Panc1 (cell line): ENCODE data around the gene NT5C2.

Experiments
- POLR2AphosphoS5 ChIP-seq: IDR thresholded peaks from 2 replicates; pipeline ENCODE4 v1.6.1; 2012; ENCODE audit warnings: mild to moderate bottlenecking, low read depth, low read length, moderate library complexity
- TCF7L2 ChIP-seq: IDR thresholded peaks from 2 replicates; pipeline ENCODE4 v1.6.1; 2011; ENCODE audit warnings: mild to moderate bottlenecking, low read depth, low read length, inconsistent platforms
- TF ChIP-seq, protein P1 (sequence below): fragments of 450-650 bp; IDR thresholded peaks from 2 replicates; pipeline ENCODE4 v1.5.1; 2017; ENCODE audit warnings: mild to moderate bottlenecking
- TF ChIP-seq, protein P2 (sequence below), 2 experiments: IDR thresholded peaks; 2 replicates each; pipeline ENCODE4 v1.6.1; 2011 to 2012; ENCODE audit warnings: low read depth in 2 of 2, control low read depth in 1 of 2, low read length in 1 of 2, mild to moderate bottlenecking in 1 of 2, moderate library complexity in 1 of 2; ENCODE audit not compliant: insufficient read depth in 1 of 2

DNA sequence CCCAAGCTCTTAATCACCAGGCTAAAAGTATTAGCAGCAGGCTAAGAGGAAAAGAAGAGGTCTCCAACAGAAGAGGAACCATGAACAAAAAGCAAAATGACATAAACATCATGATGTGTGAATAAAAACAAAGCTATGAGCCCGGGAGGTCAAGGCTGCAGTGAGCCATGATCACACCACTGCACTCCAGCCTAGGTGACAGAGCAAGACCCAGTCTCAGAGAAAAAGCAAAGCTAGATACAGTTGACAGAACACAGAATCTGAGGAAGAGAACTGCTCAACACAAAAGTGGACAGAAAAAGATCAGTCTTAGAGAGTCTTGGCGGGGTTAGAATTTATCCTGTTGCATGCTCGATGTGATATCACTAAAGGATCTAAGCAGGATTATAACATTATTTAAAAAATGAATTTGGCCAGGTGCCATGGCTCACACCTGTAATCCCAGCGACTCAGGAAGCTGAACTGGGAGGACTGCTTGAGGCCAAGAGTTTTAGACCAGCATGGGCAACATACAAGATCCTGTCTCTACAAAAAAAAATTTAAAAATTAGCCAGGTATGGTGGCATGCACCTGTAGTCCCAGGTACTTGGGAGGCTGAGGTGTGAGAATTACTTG is 37.5 kb downstream of the NT5C2 start:
- TF ChIP-seq, protein P1, sequence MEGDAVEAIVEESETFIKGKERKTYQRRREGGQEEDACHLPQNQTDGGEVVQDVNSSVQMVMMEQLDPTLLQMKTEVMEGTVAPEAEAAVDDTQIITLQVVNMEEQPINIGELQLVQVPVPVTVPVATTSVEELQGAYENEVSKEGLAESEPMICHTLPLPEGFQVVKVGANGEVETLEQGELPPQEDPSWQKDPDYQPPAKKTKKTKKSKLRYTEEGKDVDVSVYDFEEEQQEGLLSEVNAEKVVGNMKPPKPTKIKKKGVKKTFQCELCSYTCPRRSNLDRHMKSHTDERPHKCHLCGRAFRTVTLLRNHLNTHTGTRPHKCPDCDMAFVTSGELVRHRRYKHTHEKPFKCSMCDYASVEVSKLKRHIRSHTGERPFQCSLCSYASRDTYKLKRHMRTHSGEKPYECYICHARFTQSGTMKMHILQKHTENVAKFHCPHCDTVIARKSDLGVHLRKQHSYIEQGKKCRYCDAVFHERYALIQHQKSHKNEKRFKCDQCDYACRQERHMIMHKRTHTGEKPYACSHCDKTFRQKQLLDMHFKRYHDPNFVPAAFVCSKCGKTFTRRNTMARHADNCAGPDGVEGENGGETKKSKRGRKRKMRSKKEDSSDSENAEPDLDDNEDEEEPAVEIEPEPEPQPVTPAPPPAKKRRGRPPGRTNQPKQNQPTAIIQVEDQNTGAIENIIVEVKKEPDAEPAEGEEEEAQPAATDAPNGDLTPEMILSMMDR = no peak
- TF ChIP-seq POLR2AphosphoS5 (no peak), TCF7L2 (no peak)
- TF ChIP-seq, protein P2, sequence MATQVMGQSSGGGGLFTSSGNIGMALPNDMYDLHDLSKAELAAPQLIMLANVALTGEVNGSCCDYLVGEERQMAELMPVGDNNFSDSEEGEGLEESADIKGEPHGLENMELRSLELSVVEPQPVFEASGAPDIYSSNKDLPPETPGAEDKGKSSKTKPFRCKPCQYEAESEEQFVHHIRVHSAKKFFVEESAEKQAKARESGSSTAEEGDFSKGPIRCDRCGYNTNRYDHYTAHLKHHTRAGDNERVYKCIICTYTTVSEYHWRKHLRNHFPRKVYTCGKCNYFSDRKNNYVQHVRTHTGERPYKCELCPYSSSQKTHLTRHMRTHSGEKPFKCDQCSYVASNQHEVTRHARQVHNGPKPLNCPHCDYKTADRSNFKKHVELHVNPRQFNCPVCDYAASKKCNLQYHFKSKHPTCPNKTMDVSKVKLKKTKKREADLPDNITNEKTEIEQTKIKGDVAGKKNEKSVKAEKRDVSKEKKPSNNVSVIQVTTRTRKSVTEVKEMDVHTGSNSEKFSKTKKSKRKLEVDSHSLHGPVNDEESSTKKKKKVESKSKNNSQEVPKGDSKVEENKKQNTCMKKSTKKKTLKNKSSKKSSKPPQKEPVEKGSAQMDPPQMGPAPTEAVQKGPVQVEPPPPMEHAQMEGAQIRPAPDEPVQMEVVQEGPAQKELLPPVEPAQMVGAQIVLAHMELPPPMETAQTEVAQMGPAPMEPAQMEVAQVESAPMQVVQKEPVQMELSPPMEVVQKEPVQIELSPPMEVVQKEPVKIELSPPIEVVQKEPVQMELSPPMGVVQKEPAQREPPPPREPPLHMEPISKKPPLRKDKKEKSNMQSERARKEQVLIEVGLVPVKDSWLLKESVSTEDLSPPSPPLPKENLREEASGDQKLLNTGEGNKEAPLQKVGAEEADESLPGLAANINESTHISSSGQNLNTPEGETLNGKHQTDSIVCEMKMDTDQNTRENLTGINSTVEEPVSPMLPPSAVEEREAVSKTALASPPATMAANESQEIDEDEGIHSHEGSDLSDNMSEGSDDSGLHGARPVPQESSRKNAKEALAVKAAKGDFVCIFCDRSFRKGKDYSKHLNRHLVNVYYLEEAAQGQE (IDR thresholded peaks at IDR 0.05; ENCODE audit: insufficient read depth in 1 of 2, low read depth in 2 of 2, low read length in 1 of 2) = no peak
